H9 (cell line): ENCODE measurements around the gene CDC45. TPM values are rescaled to one million over a fixed set of nuclear protein-coding genes. Genes with fewer than 3 reads are reported as not detected.

ENCODE experiments used
- DNase-seq: peaks from one replicate; pipeline ENCODE4 v3.0.0-alpha.2; 2017
- H2AFZ ChIP-seq: one replicate; pipeline ENCODE4 v1.6.1; 2013; ENCODE audit warnings: mild to moderate bottlenecking, low read length, control low read depth, moderate library complexity
- H2AK5ac ChIP-seq: 2 replicates; pipeline ENCODE4 v1.6.1; 2013; ENCODE audit warnings: low read length, control low read depth, mixed read lengths; ENCODE audit not compliant: insufficient read length
- H2BK120ac ChIP-seq: one replicate; pipeline ENCODE4 v1.6.1; 2013; ENCODE audit warnings: low read depth, mild to moderate bottlenecking, low read length, control low read depth, inconsistent platforms; ENCODE audit not compliant: poor library complexity, severe bottlenecking
- H2BK12ac ChIP-seq: 2 replicates; pipeline ENCODE4 v1.6.1; 2013; ENCODE audit warnings: low read length, control low read depth, mixed read lengths, low read depth; ENCODE audit not compliant: insufficient read length
- H2BK15ac ChIP-seq: 2 replicates; pipeline ENCODE4 v1.6.1; 2013; ENCODE audit warnings: low read depth, low read length, control low read depth
- H2BK20ac ChIP-seq: one replicate; pipeline ENCODE4 v1.6.1; 2013; ENCODE audit warnings: low read depth, mild to moderate bottlenecking, low read length, control low read depth, inconsistent platforms; ENCODE audit not compliant: poor library complexity, severe bottlenecking
- H2BK5ac ChIP-seq: 2 replicates; pipeline ENCODE4 v1.6.1; 2013; ENCODE audit warnings: low read length, control low read depth, mixed read lengths; ENCODE audit not compliant: insufficient read length
- H3K14ac ChIP-seq: 2 replicates; pipeline ENCODE4 v1.6.1; 2013; ENCODE audit warnings: low read length, control low read depth; ENCODE audit not compliant: insufficient read depth
- H3K18ac ChIP-seq: 2 replicates; pipeline ENCODE4 v1.6.1; 2013; ENCODE audit warnings: low read depth, mild to moderate bottlenecking, mixed read lengths, low read length, control low read depth; ENCODE audit not compliant: insufficient read length
- H3K23ac ChIP-seq: 2 replicates; pipeline ENCODE4 v1.6.1; 2013; ENCODE audit warnings: low read length, control low read depth, mixed read lengths, low read depth; ENCODE audit not compliant: insufficient read length
- H3K23me2 ChIP-seq: 2 replicates; pipeline ENCODE4 v1.6.1; 2013; ENCODE audit warnings: low read depth, mild to moderate bottlenecking, mixed read lengths, low read length, control low read depth; ENCODE audit not compliant: insufficient read length, poor library complexity, severe bottlenecking
- H3K27ac ChIP-seq: 2 replicates; pipeline ENCODE4 v1.5.1; 2013; ENCODE audit warnings: low read length, control low read depth, mixed read lengths, low read depth; ENCODE audit not compliant: insufficient read length
- H3K27me3 ChIP-seq: 2 replicates; pipeline ENCODE4 v1.6.1; 2013; ENCODE audit warnings: low read length, control low read depth, inconsistent platforms; ENCODE audit not compliant: insufficient read depth
- H3K4ac ChIP-seq: 2 replicates; pipeline ENCODE4 v1.6.1; 2013; ENCODE audit warnings: low read depth, mild to moderate bottlenecking, control low read depth, inconsistent platforms, low read length, moderate library complexity
- H3K4me1 ChIP-seq: 2 replicates; pipeline ENCODE4 v1.6.1; 2013; ENCODE audit warnings: low read length, control low read depth, inconsistent platforms; ENCODE audit not compliant: insufficient read depth
- H3K4me2 ChIP-seq: 2 replicates; pipeline ENCODE4 v1.6.1; 2013; ENCODE audit warnings: low read length, control low read depth, mixed read lengths; ENCODE audit not compliant: insufficient read length, insufficient read depth
- H3K56ac ChIP-seq: 2 replicates; pipeline ENCODE4 v1.6.1; 2013; ENCODE audit warnings: low read depth, mild to moderate bottlenecking, mixed read lengths, low read length, control low read depth; ENCODE audit not compliant: insufficient read length
- H3K79me1 ChIP-seq: 2 replicates; pipeline ENCODE4 v1.6.1; 2013; ENCODE audit warnings: low read depth, mild to moderate bottlenecking, moderate library complexity, low read length, control low read depth, inconsistent platforms; ENCODE audit not compliant: insufficient read depth, poor library complexity, severe bottlenecking
- H3K79me2 ChIP-seq: 2 replicates; pipeline ENCODE4 v1.6.1; 2013; ENCODE audit warnings: low read length, control low read depth, inconsistent platforms; ENCODE audit not compliant: insufficient read depth
- H3K9ac ChIP-seq: 2 replicates; pipeline ENCODE4 v1.6.1; 2013; ENCODE audit warnings: low read length, control low read depth, mixed read lengths; ENCODE audit not compliant: insufficient read length; ENCODE audit errors: extremely low read depth
- H3K9me3 ChIP-seq: one replicate; pipeline ENCODE4 v1.6.1; 2013; ENCODE audit warnings: low read depth, low read length, inconsistent platforms; ENCODE audit not compliant: control insufficient read depth
- H3T11ph ChIP-seq: one replicate; pipeline ENCODE4 v1.6.1; 2013; ENCODE audit warnings: mild to moderate bottlenecking, low read length, control low read depth, inconsistent platforms
- H4K20me1 ChIP-seq: one replicate; pipeline ENCODE4 v1.6.1; 2013; ENCODE audit not compliant: control insufficient read depth, insufficient read length, insufficient read depth
- H4K5ac ChIP-seq: 2 replicates; pipeline ENCODE4 v1.6.1; 2013; ENCODE audit warnings: low read depth, mild to moderate bottlenecking, mixed read lengths, low read length, control low read depth; ENCODE audit not compliant: insufficient read length
- H4K8ac ChIP-seq: replicated peaks from 2 replicates; pipeline ENCODE4 v1.6.1; 2013; ENCODE audit warnings: low read length, control low read depth, mixed read lengths, low read depth; ENCODE audit not compliant: insufficient read length
- H4K91ac ChIP-seq: 2 replicates; pipeline ENCODE4 v1.6.1; 2013; ENCODE audit warnings: low read depth, mild to moderate bottlenecking, moderate library complexity, mixed read lengths, low read length, control low read depth; ENCODE audit not compliant: insufficient read length
- H3K27ac Mint-ChIP-seq, 3 experiments: 2 replicates in 2 of 3; 3 replicates in 1 of 3; pipeline ENCODE4 v1.8.0; 2020 to 2021; ENCODE audit warnings: mixed read lengths in 3 of 3, mild to moderate bottlenecking in 1 of 3, moderate library complexity in 1 of 3
- H3K27me3 Mint-ChIP-seq: 2 replicates; pipeline ENCODE4 v1.8.0; 2021; ENCODE audit warnings: low read depth, mild to moderate bottlenecking, moderate library complexity, mixed read lengths
- H3K36me3 Mint-ChIP-seq, 3 experiments: 2 replicates in 2 of 3; 3 replicates in 1 of 3; pipeline ENCODE4 v1.8.0; 2020 to 2021; ENCODE audit warnings: low read depth in 3 of 3, mixed read lengths in 3 of 3; ENCODE audit not compliant: insufficient read depth in 1 of 3
- H3K4me1 Mint-ChIP-seq, 2 experiments: 2 replicates each; pipeline ENCODE4 v1.8.0; 2020; ENCODE audit warnings: mixed read lengths in 2 of 2
- H3K4me3 Mint-ChIP-seq, 2 experiments: 2 replicates in 1 of 2; 3 replicates in 1 of 2; pipeline ENCODE4 v1.8.0; 2020 to 2021; ENCODE audit warnings: mild to moderate bottlenecking in 2 of 2, mixed read lengths in 2 of 2, moderate library complexity in 1 of 2
- H3K9me3 Mint-ChIP-seq, 2 experiments: 2 replicates in 1 of 2; 3 replicates in 1 of 2; pipeline ENCODE4 v1.8.0; 2020; ENCODE audit warnings: mild to moderate bottlenecking in 2 of 2, mixed read lengths in 2 of 2, moderate library complexity in 1 of 2
- CTCF ChIP-seq: fragments of 200-600 bp; sonication (generic); conservative IDR thresholded peaks from 3 replicates; pipeline ENCODE4 v1.8.0; 2021; ENCODE audit warnings: antibody characterized with exemption, mild to moderate bottlenecking
- WGBS: extraction: QIAGEN DNeasy Blood & Tissue Kit; methylation state at CpG from one replicate; pipeline ENCODE4 v1.1.7; 2013; ENCODE audit warnings: missing lambda C conversion rate, low lambda C conversion rate, mixed read lengths; ENCODE audit not compliant: insufficient read length; ENCODE audit errors: extremely low coverage; 5-methylcytosine and 5-hydroxymethylcytosine counted together
- total RNA-seq: library from RNA; stranded (reverse); gene quantifications from 2 replicates; pipeline ENCODE4 v1.2.1, GENCODE V29; 2021

The CDC45 gene
- total RNA-seq, 1 experiment from 2014 or later, result 35.7 TPM

- DNase-seq, result peak; percentile 84
- H2BK12ac ChIP-seq, result no peak within 1 kb of the TSS
- peaks cover 0 to 15% (median 8%) of the 10 kb centered on the region in 3 experiments; a peak in 3 of 7 replicates for H3K36me3 Mint-ChIP-seq
- H3K79me1 ChIP-seq, result no peaks in the 10 kb centered on the region
- H2BK15ac ChIP-seq, result no peak within 1 kb of the TSS
- H3K4me1 Mint-ChIP-seq, result peaks cover 8 to 13% of the 10 kb centered on the region in 2 experiments; a peak in 3 of 4 replicates
- H3K4me2 ChIP-seq, result peak within 1 kb of the TSS; percentile 55
- H3K27me3 Mint-ChIP-seq, result peaks cover 71% of the 10 kb centered on the region
- H3K9me3 ChIP-seq, result no peaks in the 10 kb centered on the region
- H2BK5ac ChIP-seq, result no peak within 1 kb of the TSS
- H3K4me1 ChIP-seq, result no peaks in the 10 kb centered on the region
- WGBS, result no CpG with 5 or more reads among the region's 69 CpGs
- H3K9ac ChIP-seq, result no peak within 1 kb of the TSS
- H4K91ac ChIP-seq, result no peak within 1 kb of the TSS
- H2AFZ ChIP-seq, result no peak within 1 kb of the TSS
- no peak within 1 kb of the TSS for H4K8ac ChIP-seq
- H3K14ac ChIP-seq, result no peak within 1 kb of the TSS; the same call in 1 of the 2 replicates
- H2AK5ac ChIP-seq, result no peak within 1 kb of the TSS
- no peak within 1 kb of the TSS for H3K23ac ChIP-seq
- no peak within 1 kb of the TSS for H3K4ac ChIP-seq
- H2BK120ac ChIP-seq, result no peak within 1 kb of the TSS
- no peak within 1 kb of the TSS for H4K5ac ChIP-seq
- no peaks in the 10 kb centered on the region for H3K9me3 Mint-ChIP-seq
- no peak within 1 kb of the TSS for H3K56ac ChIP-seq
- H3K79me2 ChIP-seq, result no peaks in the 10 kb centered on the region
- no peak within 1 kb of the TSS for H3K27ac Mint-ChIP-seq
- H3K4me3 Mint-ChIP-seq, result peak within 1 kb of the TSS; percentile 67 to 82
- H2BK20ac ChIP-seq, result no peak within 1 kb of the TSS
- no peak within 1 kb of the TSS for H3K18ac ChIP-seq
- no peaks in the 10 kb centered on the region for H4K20me1 ChIP-seq
- peaks cover 4% of the 10 kb centered on the region; the same call in 1 of the 2 replicates for H3K27me3 ChIP-seq
- no peak within 1 kb of the TSS for H3K27ac ChIP-seq
- H3K23me2 ChIP-seq, result peaks cover 14% of the 10 kb centered on the region
- H3T11ph ChIP-seq, result no peak within 1 kb of the TSS
- TF ChIP-seq CTCF, result no peak
Measured at GRCh38 chr22:19524170-19525115, 44.7 kb downstream of the CDC45 start, which contains the start of gene CLDN5. Gene CLDN5 (minus strand): TSS chr22:19524410. CDS start chr22:19524255, 155 bp downstream.
